GM13976 (cell line): ENCODE results near the gene SEC14L5.

ENCODE experiments used
- DNase-seq: peaks from one replicate; pipeline ENCODE4 v3.0.0; 2012; ENCODE audit warnings: low spot score
- in situ Hi-C: fragments of 300-500 bp; cut with MboI; formaldehyde crosslinking; loops from one replicate; pipeline ENCODE4 v1.12.0; 2022; ENCODE audit warnings: low sequenced_read_pairs, mixed read lengths, inconsistent platforms; ENCODE audit not compliant: unreplicated experiment
- TF ChIP-seq, protein P1 (sequence below): IDR thresholded peaks from 2 replicates; pipeline ENCODE4 v1.5.1; 2012; ENCODE audit warnings: borderline replicate concordance, mild to moderate bottlenecking; ENCODE audit not compliant: insufficient read depth; ENCODE audit errors: extremely low read depth, missing control alignments, control extremely low read depth

Gene SEC14L5

DNA sequence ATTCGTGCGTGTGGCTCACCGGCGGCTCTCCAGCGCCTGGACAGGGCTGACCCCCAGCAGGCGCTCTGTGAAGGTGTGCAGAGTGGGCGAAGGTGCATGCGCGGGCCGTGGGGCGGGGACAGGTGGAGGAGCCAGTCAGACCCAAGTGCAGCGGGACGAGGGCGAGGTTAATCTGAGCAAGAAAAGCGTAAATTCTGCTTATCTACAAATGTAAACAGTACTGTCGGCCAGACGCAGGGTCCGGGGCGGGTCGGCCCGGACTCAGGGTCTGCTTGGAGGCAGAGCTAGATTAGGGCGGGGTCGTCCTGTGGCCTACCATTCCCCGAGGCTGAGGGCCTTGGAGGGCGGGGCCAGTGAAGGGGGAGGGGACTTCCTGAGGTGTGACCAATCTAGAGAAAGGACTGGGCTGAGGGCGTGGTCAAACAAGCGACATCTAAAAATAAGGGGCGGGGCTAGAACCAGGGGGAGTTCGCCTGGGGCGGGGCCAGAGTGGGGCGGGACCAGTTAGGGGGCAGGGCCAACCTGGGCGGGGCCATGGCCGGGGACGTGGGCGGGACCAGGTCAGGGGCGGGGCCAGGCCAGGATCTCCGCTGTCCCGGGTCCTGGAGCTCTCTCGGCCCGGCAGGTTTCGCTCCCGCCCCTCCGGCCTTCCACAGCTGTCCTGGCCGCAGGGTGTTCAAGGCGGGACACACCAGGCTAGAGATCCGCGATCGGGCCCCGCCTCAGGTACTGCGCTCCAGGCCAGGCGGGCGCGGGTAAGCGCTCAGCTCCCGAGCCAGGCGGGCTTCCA lies at the start of gene SEC14L5:
SEC14L5 (plus strand) TSS at position 611 of the 790 bp plus-strand sequence. CDS start 994 bp downstream, outside the sequence.
- TF ChIP-seq, protein P1, sequence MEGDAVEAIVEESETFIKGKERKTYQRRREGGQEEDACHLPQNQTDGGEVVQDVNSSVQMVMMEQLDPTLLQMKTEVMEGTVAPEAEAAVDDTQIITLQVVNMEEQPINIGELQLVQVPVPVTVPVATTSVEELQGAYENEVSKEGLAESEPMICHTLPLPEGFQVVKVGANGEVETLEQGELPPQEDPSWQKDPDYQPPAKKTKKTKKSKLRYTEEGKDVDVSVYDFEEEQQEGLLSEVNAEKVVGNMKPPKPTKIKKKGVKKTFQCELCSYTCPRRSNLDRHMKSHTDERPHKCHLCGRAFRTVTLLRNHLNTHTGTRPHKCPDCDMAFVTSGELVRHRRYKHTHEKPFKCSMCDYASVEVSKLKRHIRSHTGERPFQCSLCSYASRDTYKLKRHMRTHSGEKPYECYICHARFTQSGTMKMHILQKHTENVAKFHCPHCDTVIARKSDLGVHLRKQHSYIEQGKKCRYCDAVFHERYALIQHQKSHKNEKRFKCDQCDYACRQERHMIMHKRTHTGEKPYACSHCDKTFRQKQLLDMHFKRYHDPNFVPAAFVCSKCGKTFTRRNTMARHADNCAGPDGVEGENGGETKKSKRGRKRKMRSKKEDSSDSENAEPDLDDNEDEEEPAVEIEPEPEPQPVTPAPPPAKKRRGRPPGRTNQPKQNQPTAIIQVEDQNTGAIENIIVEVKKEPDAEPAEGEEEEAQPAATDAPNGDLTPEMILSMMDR, result no peak
- in situ Hi-C loops, result no loop called here
- DNase-seq, result peak; percentile 100

- DNase-seq, result no peak
- in situ Hi-C loops, result no loop called here
Measured at GRCh38 chr16:4908854-4909401, 49.2 kb upstream of the SEC14L5 start.

DNA sequence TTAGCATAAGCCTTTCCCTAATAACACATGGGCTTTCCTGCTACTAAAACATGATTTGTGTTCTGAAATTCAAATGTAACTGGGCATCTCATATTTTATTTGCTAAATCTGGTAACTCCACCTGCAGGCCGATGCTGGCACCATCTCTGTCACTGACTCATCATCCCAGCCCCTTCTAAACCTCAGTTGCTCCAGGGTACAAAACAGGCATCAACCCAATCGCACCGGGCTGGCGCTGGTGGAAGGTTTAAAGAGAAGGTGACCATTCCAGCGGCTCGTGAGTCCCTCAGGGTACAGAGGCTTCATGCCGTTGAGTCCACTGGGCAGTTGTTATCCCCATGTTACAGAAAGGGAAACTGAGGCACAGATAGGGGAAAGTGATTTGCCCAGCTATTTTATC lies 48.3 kb upstream of the SEC14L5 start:
- no peak for DNase-seq
- TF ChIP-seq, protein P1, result no peak
- in situ Hi-C loops, result no loop called here

More at GRCh38 chr16:4908854-4909401, 49.2 kb upstream of the SEC14L5 start:
- TF ChIP-seq, protein P1, result no peak

- DNase-seq, result no peak
- TF ChIP-seq, protein P1, result no peak
- in situ Hi-C loops, result no loop called here
Measured at GRCh38 chr16:4910828-4911227, 47.3 kb upstream of the SEC14L5 start.

DNA sequence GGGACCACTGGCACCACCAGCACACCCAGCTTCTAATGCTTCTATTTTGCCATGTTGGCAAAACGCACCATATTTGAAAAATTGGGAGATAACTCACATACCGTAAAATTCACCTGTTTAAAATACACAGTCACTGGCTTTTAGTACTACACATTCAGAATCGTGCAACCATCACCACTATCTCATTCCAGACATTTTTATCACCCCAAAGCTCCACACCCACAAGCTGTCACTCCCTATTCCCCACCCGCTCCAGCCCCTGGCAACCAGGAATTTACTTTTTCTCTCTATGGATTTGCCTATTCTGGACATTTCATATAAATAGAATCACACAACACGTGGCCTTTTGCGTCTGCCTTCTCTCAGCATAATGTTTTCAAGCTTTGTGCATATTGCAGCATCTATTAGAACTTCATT lies 46.2 kb upstream of the SEC14L5 start:
- DNase-seq, result no peak
- TF ChIP-seq, protein P1, result no peak
- in situ Hi-C loops, result no loop called here

DNA sequence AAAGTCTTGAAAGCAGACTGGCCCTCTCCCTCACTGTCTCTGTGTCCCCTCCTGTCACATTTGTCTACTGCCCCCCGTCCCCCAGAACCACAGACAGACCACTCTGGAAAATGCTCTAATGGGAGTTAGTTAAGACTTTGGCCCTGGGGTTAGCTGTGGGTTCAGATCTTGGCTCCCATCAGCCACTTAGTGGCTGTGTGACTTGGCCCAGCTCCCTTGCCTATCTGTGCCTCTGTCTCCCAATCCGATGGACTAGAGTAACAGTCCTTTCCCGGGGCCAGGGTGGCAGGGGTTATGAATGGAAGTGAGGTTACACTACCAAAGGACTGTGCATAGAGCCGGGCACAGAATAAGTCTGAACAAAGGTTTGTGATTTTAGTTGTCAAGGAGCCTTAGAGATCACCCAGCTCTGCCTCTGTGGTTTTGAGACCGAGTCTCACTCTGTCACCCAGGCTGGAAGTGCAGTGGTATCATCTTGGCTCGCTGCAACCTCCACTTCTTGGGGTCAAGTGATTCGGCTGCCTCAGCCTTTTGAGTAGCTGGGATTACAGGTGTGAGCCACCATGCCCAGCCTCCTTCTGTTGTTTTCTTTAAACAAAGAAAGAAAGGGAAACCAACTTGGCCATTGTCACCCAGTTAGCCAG lies 44.9 kb upstream of the SEC14L5 start:
- in situ Hi-C loops, result no loop called here
- DNase-seq, result no peak
- TF ChIP-seq, protein P1, result no peak
